Activated T-cell treated with anti-CD3 and anti-CD28 coated beads for 24 hours (primary cell): Measurements from ENCODE around the gene MATCAP1.

Source experiments
- DNase-seq: peaks from one replicate; pipeline ENCODE4 v3.0.0-alpha.2; 2020; ENCODE audit warnings: low read depth

Gene MATCAP1

DNA sequence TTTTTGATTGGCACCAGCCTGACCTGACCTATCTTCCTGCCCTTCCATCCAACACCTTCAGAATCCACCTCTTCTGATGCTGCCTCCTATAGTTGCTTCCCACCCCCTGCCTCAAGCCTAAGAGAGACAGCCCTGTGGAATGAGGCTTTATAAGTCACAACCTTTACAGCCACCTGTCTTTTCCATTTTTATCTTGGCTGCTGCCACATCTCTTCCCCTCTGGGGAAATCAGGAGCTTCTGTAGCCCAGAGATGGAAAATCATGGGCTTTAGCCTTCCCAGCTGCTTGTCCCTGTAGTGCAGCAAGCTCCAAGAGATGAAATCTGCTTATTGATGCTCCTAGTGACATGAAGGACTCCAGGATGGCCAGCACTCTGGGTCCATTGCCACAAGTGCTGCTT lies 55.3 kb downstream of the MATCAP1 start:
- DNase-seq: no peak
